H9 (cell line): ENCODE measurements around the gene TIMM13. TPM values are rescaled to one million over a fixed set of nuclear protein-coding genes. Genes with fewer than 3 reads are reported as not detected.

Experiments used
- DNase-seq: peaks from one replicate; pipeline ENCODE4 v3.0.0-alpha.2; 2017
- H2AFZ ChIP-seq: one replicate; pipeline ENCODE4 v1.6.1; 2013; ENCODE audit warnings: mild to moderate bottlenecking, low read length, control low read depth, moderate library complexity
- H2AK5ac ChIP-seq: 2 replicates; pipeline ENCODE4 v1.6.1; 2013; ENCODE audit warnings: low read length, control low read depth, mixed read lengths; ENCODE audit not compliant: insufficient read length
- H2BK120ac ChIP-seq: one replicate; pipeline ENCODE4 v1.6.1; 2013; ENCODE audit warnings: low read depth, mild to moderate bottlenecking, low read length, control low read depth, inconsistent platforms; ENCODE audit not compliant: poor library complexity, severe bottlenecking
- H2BK12ac ChIP-seq: 2 replicates; pipeline ENCODE4 v1.6.1; 2013; ENCODE audit warnings: low read length, control low read depth, mixed read lengths, low read depth; ENCODE audit not compliant: insufficient read length
- H2BK15ac ChIP-seq: 2 replicates; pipeline ENCODE4 v1.6.1; 2013; ENCODE audit warnings: low read depth, low read length, control low read depth
- H2BK20ac ChIP-seq: one replicate; pipeline ENCODE4 v1.6.1; 2013; ENCODE audit warnings: low read depth, mild to moderate bottlenecking, low read length, control low read depth, inconsistent platforms; ENCODE audit not compliant: poor library complexity, severe bottlenecking
- H2BK5ac ChIP-seq: 2 replicates; pipeline ENCODE4 v1.6.1; 2013; ENCODE audit warnings: low read length, control low read depth, mixed read lengths; ENCODE audit not compliant: insufficient read length
- H3K14ac ChIP-seq: 2 replicates; pipeline ENCODE4 v1.6.1; 2013; ENCODE audit warnings: low read length, control low read depth; ENCODE audit not compliant: insufficient read depth
- H3K18ac ChIP-seq: 2 replicates; pipeline ENCODE4 v1.6.1; 2013; ENCODE audit warnings: low read depth, mild to moderate bottlenecking, mixed read lengths, low read length, control low read depth; ENCODE audit not compliant: insufficient read length
- H3K23ac ChIP-seq: 2 replicates; pipeline ENCODE4 v1.6.1; 2013; ENCODE audit warnings: low read length, control low read depth, mixed read lengths, low read depth; ENCODE audit not compliant: insufficient read length
- H3K23me2 ChIP-seq: 2 replicates; pipeline ENCODE4 v1.6.1; 2013; ENCODE audit warnings: low read depth, mild to moderate bottlenecking, mixed read lengths, low read length, control low read depth; ENCODE audit not compliant: insufficient read length, poor library complexity, severe bottlenecking
- H3K27ac ChIP-seq: 2 replicates; pipeline ENCODE4 v1.5.1; 2013; ENCODE audit warnings: low read length, control low read depth, mixed read lengths, low read depth; ENCODE audit not compliant: insufficient read length
- H3K27me3 ChIP-seq: 2 replicates; pipeline ENCODE4 v1.6.1; 2013; ENCODE audit warnings: low read length, control low read depth, inconsistent platforms; ENCODE audit not compliant: insufficient read depth
- H3K4ac ChIP-seq: 2 replicates; pipeline ENCODE4 v1.6.1; 2013; ENCODE audit warnings: low read depth, mild to moderate bottlenecking, control low read depth, inconsistent platforms, low read length, moderate library complexity
- H3K4me1 ChIP-seq: 2 replicates; pipeline ENCODE4 v1.6.1; 2013; ENCODE audit warnings: low read length, control low read depth, inconsistent platforms; ENCODE audit not compliant: insufficient read depth
- H3K4me2 ChIP-seq: 2 replicates; pipeline ENCODE4 v1.6.1; 2013; ENCODE audit warnings: low read length, control low read depth, mixed read lengths; ENCODE audit not compliant: insufficient read length, insufficient read depth
- H3K56ac ChIP-seq: 2 replicates; pipeline ENCODE4 v1.6.1; 2013; ENCODE audit warnings: low read depth, mild to moderate bottlenecking, mixed read lengths, low read length, control low read depth; ENCODE audit not compliant: insufficient read length
- H3K79me1 ChIP-seq: 2 replicates; pipeline ENCODE4 v1.6.1; 2013; ENCODE audit warnings: low read depth, mild to moderate bottlenecking, moderate library complexity, low read length, control low read depth, inconsistent platforms; ENCODE audit not compliant: insufficient read depth, poor library complexity, severe bottlenecking
- H3K79me2 ChIP-seq: 2 replicates; pipeline ENCODE4 v1.6.1; 2013; ENCODE audit warnings: low read length, control low read depth, inconsistent platforms; ENCODE audit not compliant: insufficient read depth
- H3K9ac ChIP-seq: 2 replicates; pipeline ENCODE4 v1.6.1; 2013; ENCODE audit warnings: low read length, control low read depth, mixed read lengths; ENCODE audit not compliant: insufficient read length; ENCODE audit errors: extremely low read depth
- H3K9me3 ChIP-seq: one replicate; pipeline ENCODE4 v1.6.1; 2013; ENCODE audit warnings: low read depth, low read length, inconsistent platforms; ENCODE audit not compliant: control insufficient read depth
- H3T11ph ChIP-seq: one replicate; pipeline ENCODE4 v1.6.1; 2013; ENCODE audit warnings: mild to moderate bottlenecking, low read length, control low read depth, inconsistent platforms
- H4K20me1 ChIP-seq: one replicate; pipeline ENCODE4 v1.6.1; 2013; ENCODE audit not compliant: control insufficient read depth, insufficient read length, insufficient read depth
- H4K5ac ChIP-seq: 2 replicates; pipeline ENCODE4 v1.6.1; 2013; ENCODE audit warnings: low read depth, mild to moderate bottlenecking, mixed read lengths, low read length, control low read depth; ENCODE audit not compliant: insufficient read length
- H4K8ac ChIP-seq: replicated peaks from 2 replicates; pipeline ENCODE4 v1.6.1; 2013; ENCODE audit warnings: low read length, control low read depth, mixed read lengths, low read depth; ENCODE audit not compliant: insufficient read length
- H4K91ac ChIP-seq: 2 replicates; pipeline ENCODE4 v1.6.1; 2013; ENCODE audit warnings: low read depth, mild to moderate bottlenecking, moderate library complexity, mixed read lengths, low read length, control low read depth; ENCODE audit not compliant: insufficient read length
- H3K27ac Mint-ChIP-seq, 3 experiments: 2 replicates in 2 of 3; 3 replicates in 1 of 3; pipeline ENCODE4 v1.8.0; 2020 to 2021; ENCODE audit warnings: mixed read lengths in 3 of 3, mild to moderate bottlenecking in 1 of 3, moderate library complexity in 1 of 3
- H3K27me3 Mint-ChIP-seq: 2 replicates; pipeline ENCODE4 v1.8.0; 2021; ENCODE audit warnings: low read depth, mild to moderate bottlenecking, moderate library complexity, mixed read lengths
- H3K36me3 Mint-ChIP-seq, 3 experiments: 2 replicates in 2 of 3; 3 replicates in 1 of 3; pipeline ENCODE4 v1.8.0; 2020 to 2021; ENCODE audit warnings: low read depth in 3 of 3, mixed read lengths in 3 of 3; ENCODE audit not compliant: insufficient read depth in 1 of 3
- H3K4me1 Mint-ChIP-seq, 2 experiments: 2 replicates each; pipeline ENCODE4 v1.8.0; 2020; ENCODE audit warnings: mixed read lengths in 2 of 2
- H3K4me3 Mint-ChIP-seq, 2 experiments: 2 replicates in 1 of 2; 3 replicates in 1 of 2; pipeline ENCODE4 v1.8.0; 2020 to 2021; ENCODE audit warnings: mild to moderate bottlenecking in 2 of 2, mixed read lengths in 2 of 2, moderate library complexity in 1 of 2
- H3K9me3 Mint-ChIP-seq, 2 experiments: 2 replicates in 1 of 2; 3 replicates in 1 of 2; pipeline ENCODE4 v1.8.0; 2020; ENCODE audit warnings: mild to moderate bottlenecking in 2 of 2, mixed read lengths in 2 of 2, moderate library complexity in 1 of 2
- WGBS: extraction: QIAGEN DNeasy Blood & Tissue Kit; methylation state at CpG from one replicate; pipeline ENCODE4 v1.1.7; 2013; ENCODE audit warnings: missing lambda C conversion rate, low lambda C conversion rate, mixed read lengths; ENCODE audit not compliant: insufficient read length; ENCODE audit errors: extremely low coverage; 5-methylcytosine and 5-hydroxymethylcytosine counted together
- total RNA-seq: library from RNA; stranded (reverse); gene quantifications from 2 replicates; pipeline ENCODE4 v1.2.1, GENCODE V29; 2021
- TF ChIP-seq, protein P1 (sequence below): fragments of 200-600 bp; sonication (generic); conservative IDR thresholded peaks from 3 replicates; pipeline ENCODE4 v1.8.0; 2021; ENCODE audit warnings: antibody characterized with exemption, mild to moderate bottlenecking

The TIMM13 gene
- total RNA-seq, 1 experiment from 2014 or later = 214 TPM

- no peak overlapping the region for H2BK15ac ChIP-seq
- H3K79me1 ChIP-seq = no peaks in the 10 kb centered on the region
- no peak overlapping the region for H2AFZ ChIP-seq
- no peaks in the 10 kb centered on the region for H3K27me3 ChIP-seq
- H2AK5ac ChIP-seq = no peak overlapping the region
- H3K27ac ChIP-seq = no peak overlapping the region
- no peak overlapping the region for H4K8ac ChIP-seq
- H4K20me1 ChIP-seq = no peaks in the 10 kb centered on the region
- peaks cover 1 to 10% of the 10 kb centered on the region in 2 experiments; a peak in 4 of 5 replicates for H3K9me3 Mint-ChIP-seq
- H3K9ac ChIP-seq = no peak overlapping the region
- DNase-seq = no peak
- no CpG with 5 or more reads among the region's 8 CpGs for WGBS
- H4K91ac ChIP-seq = no peak overlapping the region
- H3K4me1 ChIP-seq = no peaks in the 10 kb centered on the region
- H3K27ac Mint-ChIP-seq = no peak overlapping the region
- no peak overlapping the region for H3K23ac ChIP-seq
- H3K4me2 ChIP-seq = no peak overlapping the region
- H3K4me1 Mint-ChIP-seq = 0 out of 4 replicates have a peak, but pooled peaks cover 0 to 4% of the 10 kb centered on the region in 2 experiments
- H2BK12ac ChIP-seq = no peak overlapping the region
- H3K36me3 Mint-ChIP-seq = peaks cover 0 to 4% (median 0%) of the 10 kb centered on the region in 3 experiments; a peak in 2 of 7 replicates
- H3K27me3 Mint-ChIP-seq = peaks cover 42% of the 10 kb centered on the region
- no peak overlapping the region for H3T11ph ChIP-seq
- H3K18ac ChIP-seq = no peak overlapping the region
- H2BK120ac ChIP-seq = no peak overlapping the region
- H3K4me3 Mint-ChIP-seq = no peak overlapping the region
- no peak overlapping the region for H3K14ac ChIP-seq
- TF ChIP-seq, protein P1, sequence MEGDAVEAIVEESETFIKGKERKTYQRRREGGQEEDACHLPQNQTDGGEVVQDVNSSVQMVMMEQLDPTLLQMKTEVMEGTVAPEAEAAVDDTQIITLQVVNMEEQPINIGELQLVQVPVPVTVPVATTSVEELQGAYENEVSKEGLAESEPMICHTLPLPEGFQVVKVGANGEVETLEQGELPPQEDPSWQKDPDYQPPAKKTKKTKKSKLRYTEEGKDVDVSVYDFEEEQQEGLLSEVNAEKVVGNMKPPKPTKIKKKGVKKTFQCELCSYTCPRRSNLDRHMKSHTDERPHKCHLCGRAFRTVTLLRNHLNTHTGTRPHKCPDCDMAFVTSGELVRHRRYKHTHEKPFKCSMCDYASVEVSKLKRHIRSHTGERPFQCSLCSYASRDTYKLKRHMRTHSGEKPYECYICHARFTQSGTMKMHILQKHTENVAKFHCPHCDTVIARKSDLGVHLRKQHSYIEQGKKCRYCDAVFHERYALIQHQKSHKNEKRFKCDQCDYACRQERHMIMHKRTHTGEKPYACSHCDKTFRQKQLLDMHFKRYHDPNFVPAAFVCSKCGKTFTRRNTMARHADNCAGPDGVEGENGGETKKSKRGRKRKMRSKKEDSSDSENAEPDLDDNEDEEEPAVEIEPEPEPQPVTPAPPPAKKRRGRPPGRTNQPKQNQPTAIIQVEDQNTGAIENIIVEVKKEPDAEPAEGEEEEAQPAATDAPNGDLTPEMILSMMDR = no peak
- no peaks in the 10 kb centered on the region for H3K23me2 ChIP-seq
- H3K4ac ChIP-seq = no peak overlapping the region
- no peak overlapping the region for H3K56ac ChIP-seq
- H3K9me3 ChIP-seq = no peaks in the 10 kb centered on the region
- H2BK5ac ChIP-seq = no peak overlapping the region
- no peak overlapping the region for H2BK20ac ChIP-seq
- no peak overlapping the region for H4K5ac ChIP-seq
- no peaks in the 10 kb centered on the region for H3K79me2 ChIP-seq
Observed at GRCh38 chr19:2411709-2412108, 15.7 kb downstream of the TIMM13 start.
